GM18867 (cell line): ENCODE measurements around the gene HLA-DMA.

Experiments
- ATAC-seq: cut with Tn5 transposase; IDR thresholded peaks from one replicate; pipeline ENCODE4 v1.9.1; 2021; ENCODE audit warnings: mild to moderate bottlenecking, moderate library complexity; ENCODE audit not compliant: unreplicated experiment

Gene HLA-DMA

GRCh38 chr6:32933661-32934085 lies 19.2 kb downstream of the HLA-DMA start:
- no peak for ATAC-seq

- no peak for ATAC-seq
Measured at GRCh38 chr6:32932132-32932868, 20.6 kb downstream of the HLA-DMA start.

DNA sequence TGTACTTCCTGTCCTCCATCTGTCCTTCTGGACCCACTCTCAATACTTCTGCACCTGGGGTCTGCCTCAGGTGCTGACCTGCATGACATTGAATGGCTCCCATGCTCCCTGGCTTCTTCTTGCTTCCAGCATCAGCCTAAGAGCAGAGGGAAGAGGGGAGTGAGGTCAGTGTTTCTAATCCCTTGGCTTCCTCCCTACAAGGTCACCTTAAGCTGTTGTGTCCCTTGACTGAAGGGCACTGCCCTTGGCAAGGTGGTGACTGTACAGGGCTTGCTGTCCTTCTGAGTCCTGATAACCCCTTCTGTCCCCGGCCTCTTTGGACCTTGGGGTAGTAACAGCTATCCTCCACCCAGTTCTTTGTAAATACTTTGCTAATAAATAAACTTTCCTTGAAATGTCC lies 21.7 kb downstream of the HLA-DMA start:
- no peak for ATAC-seq

DNA sequence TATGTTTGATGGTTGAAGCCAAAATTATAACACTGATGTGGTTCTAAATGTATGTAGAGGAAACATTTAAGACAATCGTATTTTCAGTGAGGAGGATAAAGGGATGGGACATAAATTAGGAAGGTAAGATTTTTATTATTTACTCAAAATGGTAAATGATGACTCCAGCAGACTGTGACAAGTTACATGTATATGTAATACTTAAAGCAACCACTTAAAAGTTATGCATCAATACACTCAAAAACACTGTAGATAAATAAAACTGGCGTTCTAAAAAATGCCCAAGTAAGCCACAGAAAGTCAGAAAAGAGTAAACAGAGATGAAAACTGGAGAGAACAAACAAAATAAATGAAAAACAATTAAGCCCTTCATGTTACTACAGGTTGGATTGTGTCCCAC lies 30.8 kb downstream of the HLA-DMA start:
- ATAC-seq = no peak

DNA sequence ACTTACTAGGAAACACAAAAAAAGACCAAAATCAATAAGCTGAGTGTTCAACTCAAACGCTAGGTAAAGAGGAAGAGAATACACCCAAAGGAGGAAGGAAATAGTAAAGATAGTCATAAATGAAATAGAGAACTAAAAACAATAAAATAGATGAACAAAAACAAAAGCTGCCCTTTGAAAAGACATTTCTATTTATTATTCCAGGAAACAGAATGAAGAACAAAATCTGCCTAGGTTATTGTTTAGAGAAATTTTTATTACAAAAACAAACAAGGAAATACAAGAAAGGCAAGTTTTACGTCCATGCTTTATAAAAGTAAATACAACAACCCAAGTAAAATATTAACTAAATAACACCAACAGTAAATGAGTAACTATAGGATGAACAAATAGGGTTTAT lies 32.2 kb downstream of the HLA-DMA start:
- no peak for ATAC-seq

DNA sequence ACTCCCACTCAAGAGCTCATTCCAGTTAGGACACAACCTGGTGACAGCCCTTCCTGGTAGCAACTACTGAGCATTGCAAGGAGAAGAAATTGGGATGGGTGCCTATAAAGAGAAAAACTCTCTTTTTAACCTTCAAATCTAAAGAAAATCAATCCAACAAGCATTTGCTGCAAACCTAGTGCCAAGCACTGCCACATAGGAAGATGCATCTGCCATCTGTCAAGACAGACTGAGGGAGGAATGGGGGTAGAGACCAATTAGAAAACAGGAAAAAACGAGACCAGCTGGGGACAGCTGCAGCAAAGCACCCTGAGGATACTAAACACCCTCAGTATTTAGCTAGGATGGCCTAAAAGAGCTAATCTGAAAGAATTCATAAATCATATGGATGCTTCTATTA lies 39.9 kb downstream of the HLA-DMA start:
- no peak for ATAC-seq

DNA sequence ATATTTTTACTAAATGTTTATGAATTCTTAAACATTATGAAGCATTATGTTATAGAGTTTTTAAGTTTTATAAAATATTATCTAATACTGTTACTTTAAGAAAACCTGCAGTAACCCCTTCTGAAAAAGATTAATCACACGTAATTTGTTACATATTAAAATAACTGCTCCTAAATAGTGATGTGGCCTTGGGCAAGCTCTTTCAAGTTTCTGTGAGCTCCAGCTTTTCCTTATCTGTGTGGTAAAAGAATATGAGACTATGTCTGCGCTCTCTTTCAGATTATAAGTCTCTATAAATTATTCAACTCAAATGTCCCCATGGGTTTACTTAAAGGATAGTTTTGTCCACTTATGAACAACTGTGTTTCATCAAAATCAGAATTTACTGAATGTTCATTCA lies 44.0 kb downstream of the HLA-DMA start:
- no peak for ATAC-seq

GRCh38 chr6:32906539-32906938 lies 46.4 kb downstream of the HLA-DMA start:
- no peak for ATAC-seq

DNA sequence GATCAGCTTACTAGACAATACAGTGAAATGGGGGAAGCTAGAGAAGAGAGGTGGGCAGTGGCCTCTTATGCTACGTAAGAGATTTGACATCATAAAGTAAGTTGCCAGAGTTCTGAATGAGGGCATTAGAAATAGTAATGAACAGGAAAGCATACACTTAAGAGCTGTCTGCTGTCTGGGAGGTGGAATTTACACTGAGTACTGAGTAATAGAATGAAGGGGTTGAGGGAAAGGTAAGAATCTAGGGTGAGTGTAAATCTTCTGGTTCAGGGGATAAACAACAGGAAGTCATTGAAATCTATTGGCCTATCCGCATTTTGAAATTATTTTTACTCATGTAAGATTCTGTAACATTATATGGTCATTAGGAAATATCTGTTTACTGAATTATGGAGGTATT lies 47.8 kb downstream of the HLA-DMA start:
- no peak for ATAC-seq

- ATAC-seq = no peak
Measured at GRCh38 chr6:32903952-32904351, 48.9 kb downstream of the HLA-DMA start.
